DMS153 (cell line): ENCODE data around the gene FOXS1.

Experiments
- DNase-seq: peaks from one replicate; lab custom pipeline; 2025; lab: John Stamatoyannopoulos, UW

The FOXS1 gene

GRCh38 chr20:31845300-31845863 lies at the start of gene FOXS1:
Gene FOXS1 (minus strand): TSS chr20:31845604. CDS start chr20:31845542, 62 bp downstream.
- no peak for DNase-seq

- DNase-seq = no peak
Measured at GRCh38 chr20:31890646-31891045, 45.2 kb upstream of the FOXS1 start.

GRCh38 chr20:31883829-31884228 lies 38.4 kb upstream of the FOXS1 start:
- no peak for DNase-seq

GRCh38 chr20:31881945-31882344 lies 36.5 kb upstream of the FOXS1 start:
- DNase-seq = no peak

- peak; percentile 90 for DNase-seq
Measured at GRCh38 chr20:31879143-31879987, 34.0 kb upstream of the FOXS1 start.

GRCh38 chr20:31877684-31878083 lies 32.3 kb upstream of the FOXS1 start:
- no peak for DNase-seq

- DNase-seq = no peak
Measured at GRCh38 chr20:31875671-31876070, 30.3 kb upstream of the FOXS1 start.

GRCh38 chr20:31872406-31872805 lies 27.0 kb upstream of the FOXS1 start:
- no peak for DNase-seq

GRCh38 chr20:31871618-31871954 lies 26.2 kb upstream of the FOXS1 start:
- DNase-seq = no peak

- no peak for DNase-seq
Measured at GRCh38 chr20:31870726-31871617, 25.6 kb upstream of the FOXS1 start.

- no peak for DNase-seq
Measured at GRCh38 chr20:31869942-31870725, 24.7 kb upstream of the FOXS1 start, which contains the start of the genes DUSP15 and TTLL9. Gene DUSP15 (minus strand): TSS chr20:31870527. CDS start chr20:31870337, 190 bp downstream. Gene TTLL9 (plus strand): TSS chr20:31870634. CDS start chr20:31871127, 493 bp downstream.

- DNase-seq = no peak
Measured at GRCh38 chr20:31869673-31869941, 24.2 kb upstream of the FOXS1 start.

GRCh38 chr20:31868853-31869672 lies 23.7 kb upstream of the FOXS1 start:
- no peak for DNase-seq

- no peak for DNase-seq
Measured at GRCh38 chr20:31866221-31866620, 20.8 kb upstream of the FOXS1 start.

GRCh38 chr20:31864521-31865400 lies 19.4 kb upstream of the FOXS1 start:
- DNase-seq = no peak

GRCh38 chr20:31863296-31864085 lies 18.1 kb upstream of the FOXS1 start:
- DNase-seq = no peak

GRCh38 chr20:31862506-31862905 lies 17.1 kb upstream of the FOXS1 start:
- DNase-seq = no peak

- DNase-seq = no peak
Measured at GRCh38 chr20:31862157-31862470, 16.7 kb upstream of the FOXS1 start.

GRCh38 chr20:31861385-31862156 lies 16.2 kb upstream of the FOXS1 start:
- peak; percentile 39 for DNase-seq
